DOHH2 (cell line): ENCODE measurements around the gene PHF21A.

Experiments used
- CTCF ChIP-seq: fragments of 200-600 bp; sonication (generic); IDR thresholded peaks from one replicate; pipeline ENCODE4 v1.5.1; 2014; ENCODE audit warnings: antibody characterized with exemption, mild to moderate bottlenecking, low read depth, low read length; ENCODE audit not compliant: poor library complexity, severe bottlenecking
- EZH2phosphoT487 ChIP-seq: fragments of 200-600 bp; sonication (generic); IDR thresholded peaks from 2 replicates; pipeline ENCODE4 v1.6.1; 2017; ENCODE audit warnings: borderline replicate concordance, mild to moderate bottlenecking, antibody characterized with exemption, low read length, moderate library complexity, mixed read lengths

- no peak for TF ChIP-seq CTCF
- TF ChIP-seq EZH2phosphoT487: no peak
Observed at GRCh38 chr11:45988921-45989320, 132.3 kb downstream of the PHF21A start.
